ENCODE data around the gene KIAA1217. TPM values are rescaled to one million over a fixed set of nuclear protein-coding genes. Genes with fewer than 3 reads are reported as not detected.
A peak's percentile ranks its signal among the peaks of the same experiment; 100 is the strongest.
"Not testable (repeated sequence)": the region's sequence is repeated elsewhere in the genome, so short reads cannot be mapped to it uniquely, and the experiment has no call there.

The KIAA1217 gene
- polyA plus RNA-seq, 3 donors, result 86.2 to 112 (median 93.4) TPM

DNA sequence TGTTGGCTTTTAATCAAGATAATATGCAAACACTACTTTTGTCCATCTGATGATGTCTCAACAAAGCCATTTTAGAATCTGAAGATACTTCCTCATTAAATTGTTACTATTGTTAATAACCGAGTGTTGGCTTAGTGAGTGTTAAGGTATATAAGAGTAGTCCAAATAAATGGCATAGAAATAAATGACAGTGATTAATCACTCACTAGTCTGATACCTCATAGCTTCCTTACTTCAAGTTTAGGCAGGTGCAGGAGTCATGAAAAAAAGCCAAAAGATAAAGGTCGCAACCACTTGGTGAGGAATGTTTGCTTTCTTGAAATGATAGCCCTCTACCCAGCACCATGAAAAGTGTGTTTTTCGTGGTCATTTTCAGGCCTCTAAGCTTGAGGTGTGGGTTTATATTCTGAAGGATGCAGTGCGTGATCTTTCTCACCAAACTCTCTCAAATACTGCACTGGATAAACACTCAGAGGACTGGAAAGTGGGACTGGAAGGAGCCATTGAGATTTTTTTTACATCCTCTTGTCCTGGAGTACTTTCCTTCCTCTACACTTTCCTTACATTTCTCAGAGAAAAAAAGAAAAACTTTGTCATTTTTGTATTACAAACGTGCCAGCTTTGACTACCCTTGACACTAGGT lies 138.1 kb downstream of the KIAA1217 start:
- DNase-seq (ENCODE audit: extremely low read depth in 1 of 11, low read depth in 9 of 11, low spot score in 4 of 11), result no peak

DNA sequence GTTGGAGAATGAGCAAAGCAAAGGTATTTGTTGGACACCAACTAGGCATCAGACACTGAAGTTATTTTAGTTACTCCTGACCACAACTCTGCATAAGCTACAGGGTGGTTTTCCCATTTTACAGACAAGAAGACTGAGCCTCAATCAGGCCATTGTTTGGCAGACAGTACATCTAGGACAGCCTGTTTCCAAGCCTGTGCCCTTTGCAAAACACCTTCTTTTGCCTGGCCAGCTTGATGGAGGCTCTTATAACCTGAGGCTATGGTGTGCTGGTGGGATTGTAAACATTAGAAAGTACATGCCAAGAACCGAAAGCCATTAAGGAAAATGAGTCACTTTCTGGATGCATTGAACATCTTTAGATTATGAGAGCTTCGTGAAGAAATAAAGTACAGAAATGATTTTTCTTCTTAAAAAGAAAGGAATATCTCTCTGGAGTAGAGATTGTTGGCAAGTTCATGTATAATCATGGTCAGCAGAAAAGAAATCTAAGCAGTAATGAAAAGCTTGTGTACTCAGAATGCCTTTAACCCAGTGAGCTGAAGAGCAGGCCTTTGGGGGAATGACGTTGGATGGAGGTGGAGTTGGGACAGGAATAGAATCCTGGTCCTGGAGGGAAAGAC lies 140.6 kb downstream of the KIAA1217 start:
- DNase-seq (ENCODE audit: extremely low read depth in 1 of 11, low read depth in 9 of 11, low spot score in 4 of 11), result peak in 1 of 11 donors; percentile 24

DNA sequence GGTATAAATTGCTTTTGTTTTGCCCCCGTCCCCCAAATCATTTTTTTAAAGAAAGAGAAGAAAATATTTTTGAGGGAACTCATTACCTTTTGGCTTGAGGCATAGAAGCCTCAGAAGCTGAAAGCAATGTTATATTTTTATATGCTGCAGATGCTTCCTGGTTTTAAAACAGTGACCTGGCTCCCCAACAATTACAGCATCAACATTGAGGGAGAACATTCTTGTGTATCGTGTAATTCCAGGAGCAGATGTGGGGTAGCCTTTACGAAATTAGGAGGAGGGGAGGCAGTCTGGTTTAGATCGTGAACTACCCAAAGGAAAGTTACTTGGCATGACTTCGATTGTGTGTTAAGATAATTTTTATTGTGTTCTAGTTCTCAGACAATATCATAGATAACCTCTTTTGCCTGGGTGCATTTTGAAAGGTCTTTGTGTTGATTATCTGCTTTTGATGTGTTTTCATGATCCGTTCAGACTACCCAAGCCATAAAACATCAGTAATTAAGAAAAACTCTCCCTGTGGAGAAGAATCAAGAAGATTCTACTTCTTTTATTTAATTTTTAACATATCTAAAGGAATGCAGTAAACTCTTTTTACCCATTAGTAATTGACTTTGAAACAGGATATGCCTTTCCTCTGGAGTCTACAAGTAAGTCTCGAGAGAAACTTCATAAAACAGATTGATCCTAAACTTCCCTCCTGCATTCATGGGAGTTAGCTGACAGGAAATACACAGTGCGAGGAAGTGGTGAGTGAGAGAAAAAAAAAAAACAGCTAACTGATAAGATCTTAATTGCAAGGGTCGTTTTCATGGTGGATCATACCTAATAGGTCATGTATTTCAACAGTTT lies 141.4 kb downstream of the KIAA1217 start:
- DNase-seq (ENCODE audit: extremely low read depth in 1 of 11, low read depth in 9 of 11, low spot score in 4 of 11), result peak in 1 of 11 donors; percentile 29

DNA sequence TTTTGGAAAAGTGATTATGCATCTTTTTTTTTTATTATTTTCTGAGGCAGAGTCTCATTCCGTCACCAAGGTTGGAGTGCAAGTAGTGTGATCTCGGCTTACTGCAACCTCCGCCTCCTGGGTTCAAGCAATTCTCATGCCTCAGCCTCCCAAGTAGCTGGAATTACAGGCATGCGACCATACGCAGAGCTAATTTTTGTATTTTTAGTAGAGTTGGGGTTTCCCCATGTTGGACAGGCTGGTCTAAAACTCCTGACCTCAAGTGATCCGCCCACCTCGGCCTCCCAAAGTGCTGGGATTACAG lies 141.9 kb downstream of the KIAA1217 start:
- not testable (repeated sequence) for DNase-seq (ENCODE audit: extremely low read depth in 1 of 11, low read depth in 9 of 11, low spot score in 4 of 11)

DNA sequence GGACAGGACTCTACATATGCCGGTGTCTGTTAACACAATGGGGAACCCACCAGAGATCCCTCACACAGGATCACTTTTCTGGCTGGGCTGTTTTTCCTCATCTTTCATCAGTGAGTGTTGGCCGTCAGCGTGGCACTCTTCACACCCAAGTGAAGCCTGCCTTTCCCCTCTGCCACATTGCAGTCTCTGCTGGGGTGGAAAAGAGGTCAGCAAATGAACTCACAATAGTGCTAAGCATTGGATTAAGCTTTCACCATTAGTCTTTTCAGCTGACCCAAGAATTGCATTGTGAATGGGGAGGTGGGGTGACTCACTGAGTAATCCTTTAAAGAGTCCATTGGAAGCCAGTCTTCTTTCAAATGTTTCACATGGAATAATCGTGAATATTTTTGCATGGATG lies 143.0 kb downstream of the KIAA1217 start:
- no peak for DNase-seq (ENCODE audit: extremely low read depth in 1 of 11, low read depth in 9 of 11, low spot score in 4 of 11)

DNA sequence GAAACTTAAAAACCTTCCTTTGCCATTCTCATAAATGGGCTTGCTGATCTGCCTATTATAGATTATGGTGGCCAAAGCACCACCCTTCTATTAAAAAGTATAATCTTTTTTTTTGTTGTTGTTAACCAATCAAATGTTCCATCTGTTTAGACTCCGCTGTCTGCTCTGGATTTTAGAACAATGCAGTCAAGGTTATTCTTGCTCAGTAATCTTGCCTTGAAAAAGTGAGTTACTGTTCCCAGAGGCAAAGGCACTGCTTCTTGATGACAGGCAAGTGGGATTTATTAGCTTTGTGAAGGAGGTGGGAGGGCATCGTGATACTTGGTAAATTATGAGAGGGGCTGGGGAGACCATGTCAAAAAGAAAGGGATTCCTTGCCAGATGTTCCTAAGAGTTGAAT lies 143.5 kb downstream of the KIAA1217 start:
- no peak for DNase-seq (ENCODE audit: extremely low read depth in 1 of 11, low read depth in 9 of 11, low spot score in 4 of 11)

DNA sequence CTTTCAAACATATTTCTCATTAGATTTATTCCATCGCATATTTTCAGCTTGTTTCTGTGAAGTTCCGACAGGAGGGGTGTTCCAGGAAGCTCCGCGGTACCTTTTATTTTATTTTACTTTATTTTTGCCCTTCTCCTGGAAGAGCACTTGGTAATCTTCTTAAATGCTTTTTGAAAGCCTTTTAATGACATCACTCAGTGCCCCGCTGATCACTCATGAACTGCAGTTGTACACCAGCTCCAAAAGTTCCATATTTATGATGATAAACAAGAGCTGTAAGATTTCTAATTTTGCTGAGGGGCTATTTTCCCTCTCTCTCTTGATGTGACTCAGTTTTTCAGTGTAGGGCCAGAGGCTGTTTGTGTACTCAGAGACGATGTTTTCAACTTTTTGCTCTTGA lies 144.4 kb downstream of the KIAA1217 start:
- no peak for DNase-seq (ENCODE audit: extremely low read depth in 1 of 11, low read depth in 9 of 11, low spot score in 4 of 11)

DNA sequence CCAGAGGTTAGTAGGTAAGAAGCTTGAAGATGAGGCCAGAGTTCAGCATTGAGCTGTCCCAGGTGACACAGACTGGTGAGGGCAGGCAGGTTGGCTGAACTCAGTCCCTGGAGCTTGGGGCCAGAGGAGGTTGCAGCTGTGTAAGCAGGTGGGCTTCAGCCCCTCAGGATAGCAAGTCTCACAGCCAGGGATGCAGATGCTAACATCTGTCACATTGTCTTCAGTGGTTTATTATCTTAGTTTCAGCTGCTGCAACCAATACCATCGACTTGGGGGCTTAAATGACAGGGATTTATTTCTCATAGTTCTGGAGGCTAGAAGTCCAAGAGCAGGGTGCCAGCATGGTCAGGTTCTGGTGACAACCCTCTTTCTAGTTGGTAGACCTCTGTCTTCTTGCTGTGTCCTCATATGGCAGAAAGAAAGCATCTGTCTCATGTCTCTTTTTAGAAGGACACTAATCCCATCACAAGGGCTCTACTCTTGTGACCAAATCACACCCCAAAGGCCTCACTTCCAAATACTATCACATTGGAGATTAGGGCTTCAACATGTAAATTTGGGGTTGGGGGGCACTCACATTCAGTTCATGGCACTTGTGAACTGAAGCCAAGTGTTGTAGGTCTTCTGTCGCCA lies 146.2 kb downstream of the KIAA1217 start:
- no peak for DNase-seq (ENCODE audit: extremely low read depth in 1 of 11, low read depth in 9 of 11, low spot score in 4 of 11)

DNA sequence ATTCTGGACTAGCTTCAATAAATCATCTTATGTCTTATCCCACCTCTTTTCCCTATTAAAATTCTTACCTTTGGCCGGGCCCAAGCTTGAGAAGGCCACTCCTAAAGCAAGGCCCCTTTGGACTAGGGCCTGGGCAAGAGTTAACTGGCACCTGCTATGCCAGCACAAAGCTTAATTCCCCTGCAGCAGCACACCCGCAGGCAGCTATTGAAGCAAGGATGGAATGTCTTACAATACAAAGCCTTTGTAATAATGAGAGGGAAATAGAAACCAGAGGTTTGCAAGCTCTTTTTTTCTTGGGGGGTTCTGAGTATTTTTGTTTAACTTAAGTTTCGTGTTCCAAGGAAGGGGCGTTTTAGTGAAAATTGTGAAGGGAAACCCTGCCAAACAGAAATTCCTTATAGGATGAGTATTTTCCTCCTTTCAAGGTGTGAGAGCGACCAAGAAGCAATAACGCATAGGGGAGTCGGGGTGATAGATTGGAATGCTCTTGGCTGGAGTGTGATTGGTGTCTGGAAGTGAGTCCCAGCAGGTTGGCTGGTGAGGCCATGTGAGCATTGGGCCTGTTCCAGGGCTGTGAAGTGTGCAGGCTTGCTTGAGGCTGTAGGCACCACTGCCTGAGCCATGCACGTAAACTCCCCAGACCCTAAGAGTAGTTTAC lies 148.5 kb downstream of the KIAA1217 start:
- DNase-seq (ENCODE audit: extremely low read depth in 1 of 11, low read depth in 9 of 11, low spot score in 4 of 11), result no peak

DNA sequence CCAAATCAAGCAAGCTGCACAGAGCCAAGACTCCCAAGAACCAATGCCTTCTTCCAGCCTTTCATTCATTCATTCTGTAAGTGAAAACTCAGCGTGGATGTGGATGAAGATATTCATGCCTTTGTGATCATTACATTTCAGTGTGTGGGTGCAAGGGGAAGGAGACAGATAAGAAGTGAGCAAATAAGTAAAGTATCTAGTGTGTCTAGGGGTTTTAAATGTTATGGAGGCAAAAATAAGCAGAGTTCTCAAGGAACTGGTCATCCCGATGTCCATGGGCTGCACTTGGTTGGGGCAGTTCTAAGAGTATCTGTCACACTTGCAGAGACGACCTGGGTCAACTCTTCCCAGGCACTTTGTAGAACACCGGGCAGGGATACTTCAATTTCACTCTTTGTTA lies 149.1 kb downstream of the KIAA1217 start:
- no peak for DNase-seq (ENCODE audit: extremely low read depth in 1 of 11, low read depth in 9 of 11, low spot score in 4 of 11)

DNA sequence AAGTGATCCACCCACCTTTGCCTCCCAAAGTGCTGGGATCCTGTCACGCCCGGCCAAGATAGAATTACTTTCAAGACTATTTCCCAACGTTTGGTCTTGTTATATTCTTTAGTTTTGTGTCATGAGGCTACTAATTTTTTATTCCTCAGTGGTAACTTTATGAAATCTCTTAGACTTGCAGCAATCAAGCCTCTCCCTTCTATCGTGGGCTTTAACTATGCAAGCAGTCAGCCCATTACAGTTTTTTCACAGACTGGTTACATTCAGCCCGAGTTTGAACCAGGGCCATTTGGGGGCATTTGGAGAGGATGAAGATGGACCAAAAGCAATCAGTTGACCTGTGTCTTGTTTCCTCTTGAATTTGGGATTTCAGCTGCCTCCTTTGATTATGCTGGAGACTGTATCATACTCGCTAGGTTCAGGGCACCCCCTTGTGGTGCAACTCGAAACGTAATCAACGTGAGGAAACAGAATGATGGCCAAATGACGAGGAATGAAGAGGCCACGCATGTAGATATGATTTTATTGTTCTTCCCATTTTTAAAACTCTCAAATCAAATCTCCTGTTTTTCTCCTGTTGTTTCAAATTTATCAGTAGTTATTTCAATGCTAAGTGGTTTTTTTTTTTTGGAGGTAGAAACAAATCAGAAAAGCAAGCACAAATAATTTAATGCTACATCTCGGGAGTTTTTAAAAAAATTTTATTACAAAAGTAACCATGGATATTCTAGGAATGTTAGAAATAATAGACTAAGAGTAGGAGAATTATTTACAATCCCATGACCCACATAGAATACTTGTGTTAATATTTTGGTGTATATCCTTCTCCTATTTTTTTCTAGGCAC lies 151.6 kb downstream of the KIAA1217 start:
- DNase-seq (ENCODE audit: extremely low read depth in 1 of 11, low read depth in 9 of 11, low spot score in 4 of 11), result peak in 10 of 11 donors; percentile 40 to 72 (median 62)

DNA sequence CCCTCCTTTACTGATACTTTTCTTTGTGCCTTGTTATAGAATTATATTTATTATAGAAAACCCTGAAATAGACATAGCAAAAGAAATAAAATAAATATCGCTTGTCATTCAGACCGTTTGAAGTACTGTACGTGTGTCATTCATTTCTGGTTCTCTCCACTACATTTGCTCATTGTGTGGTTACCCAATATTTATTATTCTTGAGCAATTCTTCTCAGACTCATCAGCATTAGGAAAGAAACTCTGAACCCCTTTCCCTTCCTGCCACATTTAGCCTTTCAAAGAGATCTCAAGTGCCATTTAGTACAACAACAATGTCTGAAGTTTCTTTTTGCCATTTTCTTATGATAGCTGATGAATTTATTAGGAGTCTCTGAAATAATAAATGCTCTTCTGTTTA lies 154.1 kb downstream of the KIAA1217 start:
- DNase-seq (ENCODE audit: extremely low read depth in 1 of 11, low read depth in 9 of 11, low spot score in 4 of 11), result no peak

DNA sequence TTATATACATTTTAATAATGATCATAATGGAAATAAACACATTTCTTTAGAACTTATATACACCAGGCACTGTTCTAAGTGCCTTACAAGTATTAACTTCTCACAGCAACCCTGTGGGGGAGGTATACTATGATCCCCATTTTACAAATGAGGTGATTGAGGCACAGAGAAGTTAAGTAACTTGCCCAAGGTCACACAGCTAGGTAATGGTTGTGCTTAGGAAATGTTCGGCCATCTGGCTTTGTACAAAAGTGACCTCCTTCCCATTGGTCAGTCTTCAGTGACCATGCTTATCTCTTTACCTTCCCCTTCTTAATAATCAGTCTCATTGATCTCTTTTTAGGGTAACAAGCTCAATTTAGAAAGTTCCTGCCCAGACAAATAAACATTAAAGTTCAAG lies 158.8 kb downstream of the KIAA1217 start:
- no peak for DNase-seq (ENCODE audit: extremely low read depth in 1 of 11, low read depth in 9 of 11, low spot score in 4 of 11)

DNA sequence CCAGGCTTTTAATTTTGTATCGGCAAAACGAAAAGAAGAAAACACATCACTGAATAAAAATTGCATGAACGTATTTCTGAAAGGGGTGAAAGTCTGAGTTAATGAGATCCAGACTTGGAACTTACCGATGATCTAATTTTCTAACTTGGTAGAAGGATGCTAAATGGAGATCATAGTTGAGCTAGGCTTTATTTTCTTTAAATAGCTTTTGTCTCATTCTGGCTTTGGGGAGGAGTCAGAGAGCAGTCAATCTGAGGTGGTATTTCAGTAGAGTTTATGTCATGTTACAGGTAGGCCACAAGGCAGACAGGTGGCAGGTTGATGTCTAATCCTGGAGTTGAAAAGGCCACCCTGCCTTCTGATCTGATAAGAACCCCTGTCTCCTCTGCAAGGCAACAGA lies 161.9 kb downstream of the KIAA1217 start:
- DNase-seq (ENCODE audit: extremely low read depth in 1 of 11, low read depth in 9 of 11, low spot score in 4 of 11), result no peak

DNA sequence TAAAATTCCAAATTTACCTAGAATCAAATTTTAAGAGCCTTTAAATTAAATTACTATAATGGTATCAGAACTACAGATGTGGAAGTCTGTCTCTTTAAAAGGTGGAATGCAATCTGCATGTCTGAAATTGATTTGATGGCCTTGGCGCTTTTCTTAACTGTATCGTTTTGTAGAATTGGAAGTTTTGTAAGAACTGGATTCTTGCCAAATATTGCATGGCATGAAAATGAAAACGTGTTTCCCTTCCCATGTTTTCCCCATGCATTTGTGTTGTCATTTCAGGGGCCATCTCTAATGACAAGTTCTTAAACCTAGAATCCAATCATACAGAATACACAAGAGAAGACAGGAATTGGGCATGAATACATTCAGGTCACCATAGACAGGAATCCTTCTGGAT lies 162.5 kb downstream of the KIAA1217 start:
- DNase-seq (ENCODE audit: extremely low read depth in 1 of 11, low read depth in 9 of 11, low spot score in 4 of 11), result no peak

DNA sequence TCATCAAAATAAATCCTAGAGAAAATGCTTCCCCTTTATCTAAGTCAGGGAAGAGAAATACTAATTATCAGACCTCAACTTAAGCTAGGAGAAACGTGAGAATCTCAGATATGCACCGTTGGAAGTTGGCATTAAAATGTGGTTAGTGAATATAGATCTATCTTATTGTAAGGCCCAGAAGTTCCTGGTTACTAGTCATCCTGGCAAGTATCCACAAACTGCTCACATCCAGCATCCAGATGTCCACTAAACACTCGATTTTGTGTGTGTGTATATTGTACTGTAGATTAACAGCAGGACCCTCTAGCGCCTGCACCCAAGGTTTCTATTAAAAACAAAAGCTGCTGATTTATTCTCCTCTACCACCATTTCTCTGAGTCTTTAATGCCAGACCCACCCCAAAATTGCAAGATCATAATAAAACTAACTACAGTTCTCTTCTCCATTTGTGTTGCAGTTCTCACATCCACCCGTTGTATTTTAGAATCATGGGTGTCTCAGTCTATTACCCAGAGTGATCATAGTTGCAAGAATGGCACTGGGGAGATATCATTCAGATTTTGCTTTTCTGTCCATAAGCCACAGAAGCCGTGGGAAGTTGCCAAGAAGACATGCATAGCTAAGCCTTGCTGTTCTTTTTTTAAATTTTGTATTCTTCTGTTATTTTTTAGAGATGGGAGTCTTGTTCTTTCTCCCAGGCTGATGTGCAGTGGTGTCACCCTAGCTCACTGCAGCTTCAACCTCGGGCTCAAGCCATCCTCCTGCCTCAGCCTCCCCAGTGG lies 165.4 kb downstream of the KIAA1217 start:
- DNase-seq (ENCODE audit: extremely low read depth in 1 of 11, low read depth in 9 of 11, low spot score in 4 of 11), result no peak

DNA sequence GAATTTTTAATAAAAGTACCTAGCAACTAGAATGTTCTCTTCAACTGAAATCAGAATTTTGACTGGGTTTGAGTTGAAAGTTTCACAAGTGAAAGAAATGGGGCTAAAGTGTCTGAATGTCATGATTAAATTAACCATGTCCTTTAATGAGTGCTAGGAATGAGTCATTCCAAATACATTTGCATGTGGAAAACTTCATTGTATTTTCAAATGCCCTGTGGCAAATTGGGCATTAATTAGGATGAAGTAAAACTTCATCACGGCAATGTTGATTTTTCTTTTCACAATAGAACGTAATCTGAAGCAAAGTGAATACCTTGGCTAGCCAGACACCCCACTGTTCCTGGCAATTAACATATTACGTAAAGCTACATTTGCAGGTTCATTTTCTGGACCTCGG lies 166.6 kb downstream of the KIAA1217 start:
- no peak for DNase-seq (ENCODE audit: extremely low read depth in 1 of 11, low read depth in 9 of 11, low spot score in 4 of 11)

DNA sequence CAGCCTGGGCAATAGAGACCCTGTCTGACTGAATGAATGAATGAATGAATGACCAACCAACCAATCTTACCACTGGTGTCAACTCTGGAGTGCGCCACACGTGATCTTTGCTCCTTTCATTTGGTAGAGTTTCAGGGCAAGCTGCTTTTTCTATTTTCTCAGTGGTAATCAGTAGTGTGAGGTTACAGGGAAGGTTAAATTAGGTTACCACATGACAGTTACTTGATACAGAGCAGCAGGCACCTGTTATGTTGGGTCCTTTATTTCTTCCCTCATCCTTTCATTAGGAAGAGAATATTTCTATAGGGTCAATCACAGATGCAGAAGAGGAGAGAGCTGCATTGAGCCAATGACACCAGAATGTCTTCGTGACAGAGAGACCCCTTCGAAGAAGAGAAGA lies 167.8 kb downstream of the KIAA1217 start:
- DNase-seq (ENCODE audit: extremely low read depth in 1 of 11, low read depth in 9 of 11, low spot score in 4 of 11), result no peak

Measured in renal cortex interstitium (tissue), 11 donors.